Ectodermal cell (in vitro differentiated cells): Measurements from ENCODE around the gene ALKBH6. TPM values are rescaled to one million over a fixed set of nuclear protein-coding genes. Genes with fewer than 3 reads are reported as not detected.

Source experiments
- H3K27ac ChIP-seq: 2 replicates; pipeline ENCODE4 v1.7.0; 2013; ENCODE audit warnings: mild to moderate bottlenecking, low read depth, low read length; ENCODE audit not compliant: insufficient read depth, poor library complexity, severe bottlenecking
- H3K27me3 ChIP-seq: 2 replicates; pipeline ENCODE4 v1.7.0; 2013; ENCODE audit warnings: mild to moderate bottlenecking, low read length; ENCODE audit not compliant: insufficient read depth, control insufficient read depth, poor library complexity, severe bottlenecking
- H3K36me3 ChIP-seq: one replicate; pipeline ENCODE4 v1.7.0; 2013; ENCODE audit warnings: low read length; ENCODE audit not compliant: control insufficient read depth, insufficient read depth
- H3K4me1 ChIP-seq: one replicate; pipeline ENCODE4 v1.7.0; 2013; ENCODE audit warnings: low read length; ENCODE audit not compliant: control insufficient read depth, insufficient read depth
- H3K4me3 ChIP-seq: 2 replicates; pipeline ENCODE4 v1.7.0; 2013; ENCODE audit warnings: low read depth, low read length, control low read depth; ENCODE audit not compliant: insufficient read depth
- H3K9me3 ChIP-seq: 2 replicates; pipeline ENCODE4 v1.7.0; 2013; ENCODE audit warnings: mild to moderate bottlenecking, low read length, moderate library complexity; ENCODE audit not compliant: control insufficient read depth
- WGBS, 2 experiments: methylation state at CpG; one replicate each; pipeline ENCODE4 v1.1.7; 2013; ENCODE audit warnings: missing lambda C conversion rate in 2 of 2; 5-methylcytosine and 5-hydroxymethylcytosine counted together
- polyA plus RNA-seq, 4 experiments: library from polyadenylated mRNA; stranded (reverse); fragments of 50-300 nt; gene quantifications; one replicate each; pipeline ENCODE4 v1.2.3, GENCODE V29; 2013

ALKBH6 gene
- polyA plus RNA-seq (2013, experiment 1 of 4): 17.4 TPM
- polyA plus RNA-seq (2013, experiment 2 of 4): 22.5 TPM
- polyA plus RNA-seq (2013, experiment 3 of 4): 20.3 TPM
- 18.7 TPM for polyA plus RNA-seq (2013, experiment 4 of 4)

DNA sequence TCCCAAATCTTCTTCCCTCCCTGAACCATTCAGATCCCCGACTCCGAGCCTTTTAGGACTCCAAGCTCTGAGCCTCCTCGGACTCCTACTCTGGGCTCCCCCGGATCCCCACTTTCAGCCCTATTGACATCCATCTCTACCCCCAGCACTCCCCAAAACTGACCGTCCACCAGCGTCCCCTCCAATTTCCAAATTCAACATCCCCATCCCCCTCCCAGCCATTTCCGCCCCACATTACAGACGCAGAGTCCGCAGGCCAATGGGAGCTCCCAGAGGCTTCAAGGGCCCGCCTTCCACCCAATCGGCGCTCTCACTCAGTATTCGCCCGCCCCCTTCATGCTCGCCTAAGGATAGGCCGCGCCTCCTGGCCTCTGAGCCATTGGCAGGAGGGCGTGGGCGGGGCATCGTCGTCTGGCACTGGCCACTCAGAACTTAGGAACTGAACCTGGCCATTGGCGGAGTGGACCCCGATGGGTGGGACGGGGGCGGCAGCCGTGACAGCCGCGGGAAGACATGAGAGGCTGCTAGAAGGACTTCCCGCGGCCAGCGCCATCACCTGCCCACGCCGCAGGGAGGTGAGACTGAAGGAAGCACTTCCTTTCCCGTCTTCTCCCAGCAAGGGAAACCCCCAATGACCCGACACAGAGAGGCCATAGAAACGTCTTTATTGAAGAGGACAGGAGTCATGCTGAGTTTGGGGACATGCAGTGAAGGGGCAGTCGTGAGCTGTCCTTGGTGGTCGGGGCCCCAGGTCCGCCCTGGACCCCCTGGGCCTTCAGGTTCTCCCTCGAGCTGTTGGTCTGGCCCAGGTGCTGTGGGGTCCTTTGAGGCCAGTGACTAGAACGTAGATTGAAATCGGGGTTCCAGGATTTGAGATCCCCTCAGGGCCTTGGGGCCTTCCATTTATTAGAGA lies at the start of gene ALKBH6:
Gene ALKBH6, minus strand, starts transcription at position 202 of the 913 bp plus-strand sequence. CDS start 816 bp downstream, outside the sequence.
- Histone ChIP-seq H3K27ac (no peak within 1 kb of the TSS), H3K9me3 (no peaks in the 10 kb centered on the region), H3K27me3 (no peaks in the 10 kb centered on the region), H3K4me1 (peaks cover 6% of the 10 kb centered on the region), H3K36me3 (peaks cover 15% of the 10 kb centered on the region), H3K4me3 (peak within 1 kb of the TSS; percentile 60)
- WGBS, 2 experiments: 2 to 3% methylated on average over 42 of the region's 42 CpGs

DNA sequence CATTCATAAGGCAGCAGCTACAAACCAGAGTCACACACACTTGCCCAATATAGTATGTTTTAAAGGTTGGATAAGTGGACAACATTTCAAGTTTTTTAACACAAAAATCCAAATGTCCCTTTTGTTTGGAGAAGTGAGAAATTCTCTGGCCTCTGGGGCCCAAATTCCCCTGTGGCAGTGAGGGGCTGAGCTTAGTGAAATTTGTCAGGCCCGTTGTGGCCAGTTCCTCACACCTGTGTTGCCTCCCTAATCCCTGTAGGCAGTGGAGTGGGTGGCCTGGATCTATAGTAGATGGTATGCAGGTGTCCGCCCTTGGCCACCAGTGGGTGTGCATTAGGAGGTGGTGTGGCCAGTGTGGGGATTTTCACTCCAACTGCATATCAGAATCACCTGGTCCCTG lies 47.4 kb upstream of the ALKBH6 start:
- Histone ChIP-seq H3K27ac (no peak overlapping the region), H3K4me3 (no peak overlapping the region), H3K36me3 (peaks cover 26% of the 10 kb centered on the region), H3K27me3 (no peaks in the 10 kb centered on the region), H3K9me3 (no peaks in the 10 kb centered on the region), H3K4me1 (no peaks in the 10 kb centered on the region)
- 87 to 95% methylated on average over 2 of the region's 2 CpGs for WGBS, 2 experiments

GRCh38 chr19:36060430-36060829 lies 46.4 kb upstream of the ALKBH6 start:
- Histone ChIP-seq H3K4me1 (peaks cover 3% of the 10 kb centered on the region), H3K4me3 (no peak overlapping the region), H3K27me3 (no peaks in the 10 kb centered on the region), H3K27ac (no peak overlapping the region), H3K36me3 (peaks cover 21% of the 10 kb centered on the region), H3K9me3 (no peaks in the 10 kb centered on the region)
- WGBS, 2 experiments: 86 to 92% methylated on average over 4 of the region's 4 CpGs

- H3K36me3 ChIP-seq: peaks cover 21% of the 10 kb centered on the region
Measured at GRCh38 chr19:36059180-36059910, 45.3 kb upstream of the ALKBH6 start.

DNA sequence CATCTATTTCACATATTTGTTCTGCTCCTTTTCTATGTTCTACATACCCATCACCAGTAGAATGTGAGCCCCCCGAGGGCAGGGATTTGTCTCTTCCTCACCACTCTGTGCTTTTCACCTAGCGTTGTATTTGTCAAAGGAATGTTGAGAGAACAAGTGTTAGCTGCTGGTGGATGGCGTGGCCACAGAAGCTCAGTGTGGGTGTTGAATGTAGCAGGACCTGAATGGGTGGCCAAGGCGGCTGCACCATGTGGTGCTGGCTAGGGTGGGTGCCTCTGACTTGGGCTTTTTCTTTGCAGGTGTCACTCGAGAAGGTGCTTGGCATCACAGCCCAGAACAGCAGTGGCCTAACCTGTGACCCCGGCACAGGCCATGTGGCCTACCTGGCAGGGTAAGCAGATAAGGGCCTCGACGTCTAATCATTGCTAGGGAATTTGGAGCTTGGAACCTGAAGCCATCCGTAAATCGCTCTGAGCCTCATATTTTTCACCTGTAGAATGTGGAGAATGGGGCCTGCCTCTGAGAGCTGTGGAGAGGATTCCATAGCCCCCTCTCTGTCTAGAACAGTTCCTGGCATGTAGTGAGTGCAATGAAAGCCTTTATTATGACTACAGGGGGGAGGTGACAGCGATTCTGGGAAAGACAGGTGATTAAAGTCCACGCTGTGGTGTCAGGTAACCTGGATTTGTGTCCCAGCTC lies 44.6 kb upstream of the ALKBH6 start:
- Histone ChIP-seq H3K4me1 (peaks cover 4% of the 10 kb centered on the region), H3K4me3 (no peak overlapping the region)

More at GRCh38 chr19:36059180-36059910, 45.3 kb upstream of the ALKBH6 start:
- WGBS, 2 experiments: 92 to 97% methylated on average over 6 of the region's 6 CpGs
- Histone ChIP-seq H3K27ac (no peak overlapping the region), H3K4me1 (peaks cover 4% of the 10 kb centered on the region), H3K27me3 (no peaks in the 10 kb centered on the region), H3K4me3 (no peak overlapping the region), H3K9me3 (no peaks in the 10 kb centered on the region)

DNA sequence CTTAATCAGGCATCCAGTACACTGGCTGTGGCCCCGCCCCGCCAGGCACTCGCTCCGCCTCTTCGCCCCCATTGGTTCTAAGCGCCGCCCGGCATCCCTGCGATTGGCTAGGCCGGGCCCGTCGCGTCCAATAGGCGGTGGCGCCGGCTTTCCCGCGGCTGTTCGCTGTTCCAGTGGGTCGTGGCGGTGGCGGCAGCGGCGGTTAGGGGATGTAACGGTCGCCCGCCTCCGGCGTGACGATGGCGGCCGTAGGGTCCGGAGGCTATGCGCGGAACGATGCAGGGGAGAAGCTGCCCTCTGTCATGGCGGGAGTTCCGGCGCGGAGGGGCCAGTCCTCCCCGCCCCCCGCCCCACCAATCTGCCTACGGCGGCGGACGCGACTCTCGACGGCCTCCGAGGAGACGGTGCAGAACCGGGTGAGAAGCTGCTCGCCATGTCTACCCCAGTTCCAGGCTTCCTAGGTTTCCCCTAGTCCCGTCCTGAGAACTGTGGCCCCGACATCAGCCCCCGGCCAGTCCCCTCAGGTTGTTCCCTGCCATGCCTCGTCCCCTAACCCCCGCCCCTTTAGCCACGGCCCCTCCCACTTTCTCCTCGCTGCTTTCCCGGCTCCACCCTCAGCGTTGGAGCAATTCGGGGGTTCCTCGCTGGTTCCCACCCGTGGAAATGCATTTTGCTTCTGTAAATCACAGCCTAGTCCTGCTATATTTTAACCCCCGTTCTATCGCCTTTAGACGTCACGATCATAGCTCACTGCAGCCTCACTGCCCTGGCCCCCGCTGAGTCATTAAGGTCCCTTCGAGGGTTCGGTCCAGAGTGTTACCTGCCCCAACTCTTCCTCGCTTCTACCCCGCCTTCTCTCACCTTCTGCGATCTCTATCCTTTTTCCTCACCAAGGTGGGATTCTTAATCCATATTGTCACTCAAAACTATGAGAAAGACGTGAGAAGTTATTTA lies 41.0 kb upstream of the ALKBH6 start, which contains the start of gene WDR62:
Gene WDR62, plus strand, starts transcription at position 165 of the 954 bp plus-strand sequence. Its CDS starts 75 bp downstream, at position 240.
- Histone ChIP-seq H3K4me3 (peak within 1 kb of the TSS; percentile 70), H3K4me1 (peaks cover 4% of the 10 kb centered on the region), H3K27me3 (no peaks in the 10 kb centered on the region), H3K36me3 (peaks cover 6% of the 10 kb centered on the region), H3K9me3 (no peaks in the 10 kb centered on the region), H3K27ac (peak within 1 kb of the TSS; percentile 93)
- WGBS, 2 experiments: 1% methylated on average over 76 of the region's 76 CpGs

More for the DNA sequence above, 44.6 kb upstream of the ALKBH6 start:
- WGBS, 2 experiments: 94 to 96% methylated on average over 12 of the region's 12 CpGs
- no peaks in the 10 kb centered on the region for H3K9me3 ChIP-seq
- peaks cover 21% of the 10 kb centered on the region for H3K36me3 ChIP-seq
- H3K27ac ChIP-seq: no peak overlapping the region
- H3K27me3 ChIP-seq: no peaks in the 10 kb centered on the region

GRCh38 chr19:36054119-36054732 lies 40.2 kb upstream of the ALKBH6 start, which contains the start of gene THAP8:
Gene THAP8, minus strand, starts transcription at chr19:36054285. Its CDS starts 68 bp downstream, at chr19:36054217.
- 0% methylated on average over 56 of the region's 56 CpGs for WGBS, 2 experiments
- Histone ChIP-seq H3K9me3 (no peaks in the 10 kb centered on the region), H3K27me3 (no peaks in the 10 kb centered on the region), H3K36me3 (no peaks in the 10 kb centered on the region), H3K4me1 (peaks cover 4% of the 10 kb centered on the region), H3K4me3 (peak within 1 kb of the TSS; percentile 70), H3K27ac (peak within 1 kb of the TSS; percentile 93)

GRCh38 chr19:36051637-36052036 lies 37.6 kb upstream of the ALKBH6 start:
- H3K4me1 ChIP-seq: peaks cover 4% of the 10 kb centered on the region
- H3K27ac ChIP-seq: no peak overlapping the region
- 69 to 72% methylated on average over 4 of the region's 4 CpGs for WGBS, 2 experiments
- no peaks in the 10 kb centered on the region for H3K9me3 ChIP-seq
- H3K27me3 ChIP-seq: no peaks in the 10 kb centered on the region
- no peaks in the 10 kb centered on the region for H3K36me3 ChIP-seq
- H3K4me3 ChIP-seq: no peak overlapping the region
